Osteoblast (primary cell): Measurements from ENCODE around the gene NCAM2. TPM values are rescaled to one million over a fixed set of nuclear protein-coding genes. Genes with fewer than 3 reads are reported as not detected.

ENCODE experiments used
- DNase-seq: peaks from one replicate; pipeline ENCODE4 v3.0.0; 2011; ENCODE audit warnings: low spot score, mixed read lengths; ENCODE audit not compliant: insufficient read length; ENCODE audit errors: missing footprints
- H2AFZ ChIP-seq: 2 replicates; pipeline ENCODE4 v1.6.0; 2011; ENCODE audit warnings: mild to moderate bottlenecking, low read length
- H3K27ac ChIP-seq: 2 replicates; pipeline ENCODE4 v1.5.1; 2011; ENCODE audit warnings: mild to moderate bottlenecking, low read depth, low read length, moderate library complexity
- H3K27me3 ChIP-seq: 2 replicates; pipeline ENCODE4 v1.6.0; 2012; ENCODE audit warnings: mild to moderate bottlenecking, control low read depth, inconsistent platforms, low read length, moderate library complexity; ENCODE audit not compliant: insufficient read depth
- H3K36me3 ChIP-seq: 2 replicates; pipeline ENCODE4 v1.5.1; 2011; ENCODE audit warnings: mild to moderate bottlenecking, low read length, control low read depth, moderate library complexity; ENCODE audit not compliant: insufficient read depth
- H3K4me1 ChIP-seq: 2 replicates; pipeline ENCODE4 v1.5.1; 2011; ENCODE audit warnings: mild to moderate bottlenecking, low read length, control low read depth, moderate library complexity; ENCODE audit not compliant: insufficient read depth
- H3K4me2 ChIP-seq: 2 replicates; pipeline ENCODE4 v1.6.0; 2011; ENCODE audit warnings: mild to moderate bottlenecking, low read length; ENCODE audit not compliant: insufficient read depth
- H3K4me3 ChIP-seq: fragments of 200-600 bp; sonication (generic); 3 replicates; pipeline ENCODE4 v1.5.1; 2012; ENCODE audit warnings: mild to moderate bottlenecking, low read length, inconsistent platforms; ENCODE audit not compliant: insufficient read depth
- H3K79me2 ChIP-seq: 2 replicates; pipeline ENCODE4 v1.6.0; 2012; ENCODE audit warnings: mild to moderate bottlenecking, low read length, control low read depth, inconsistent platforms; ENCODE audit not compliant: insufficient read depth
- H3K9me3 ChIP-seq: 2 replicates; pipeline ENCODE4 v1.5.1; 2011; ENCODE audit warnings: low read depth, low read length, control low read depth
- H4K20me1 ChIP-seq: 2 replicates; pipeline ENCODE4 v1.6.0; 2012; ENCODE audit warnings: mild to moderate bottlenecking, low read length, control low read depth; ENCODE audit not compliant: insufficient read depth
- CTCF ChIP-seq: IDR thresholded peaks from 2 replicates; pipeline ENCODE4 v1.5.1; 2011; ENCODE audit warnings: mild to moderate bottlenecking, low read depth, low read length, moderate library complexity; ENCODE audit errors: extremely low read depth
- total RNA-seq: library from RNA; depleted of rRNA; stranded (reverse); fragments of >200 nt; gene quantifications from 2 replicates; pipeline ENCODE4 v1.2.3, GENCODE V29; 2012

Gene NCAM2
- total RNA-seq, 1 donor, result 8.0 TPM

GRCh38 chr21:21210552-21210951, 212.3 kb downstream of the NCAM2 start:
- no peak for DNase-seq
- no peaks in the 10 kb centered on the region for H3K79me2 ChIP-seq
- H3K4me3 ChIP-seq, result no peak overlapping the region
- no peak for TF ChIP-seq CTCF
- no peak overlapping the region for H3K4me2 ChIP-seq
- H4K20me1 ChIP-seq, result no peaks in the 10 kb centered on the region
- H3K9me3 ChIP-seq, result no peaks in the 10 kb centered on the region
- no peak overlapping the region for H3K27ac ChIP-seq
- no peaks in the 10 kb centered on the region for H3K4me1 ChIP-seq
- no peaks in the 10 kb centered on the region for H3K36me3 ChIP-seq
- H2AFZ ChIP-seq, result no peak overlapping the region
- H3K27me3 ChIP-seq, result no peaks in the 10 kb centered on the region

- no peaks in the 10 kb centered on the region for H3K79me2 ChIP-seq
- H3K4me3 ChIP-seq, result no peak overlapping the region
- no peaks in the 10 kb centered on the region for H4K20me1 ChIP-seq
- H3K27me3 ChIP-seq, result no peaks in the 10 kb centered on the region
- H3K36me3 ChIP-seq, result no peaks in the 10 kb centered on the region
- no peak overlapping the region for H2AFZ ChIP-seq
- TF ChIP-seq CTCF, result no peak
- DNase-seq, result peak; percentile 62
- H3K9me3 ChIP-seq, result no peaks in the 10 kb centered on the region
- no peak overlapping the region for H3K4me2 ChIP-seq
- no peak overlapping the region for H3K27ac ChIP-seq
- no peaks in the 10 kb centered on the region for H3K4me1 ChIP-seq
These were observed 215.1 kb downstream of the NCAM2 start for GRCh38 chr21:21213297-21213696.

GRCh38 chr21:21216047-21216446, 217.8 kb downstream of the NCAM2 start:
- Histone ChIP-seq H3K4me2 (no peak overlapping the region), H3K27ac (no peak overlapping the region), H3K36me3 (no peaks in the 10 kb centered on the region), H2AFZ (no peak overlapping the region), H3K9me3 (no peaks in the 10 kb centered on the region), H3K27me3 (no peaks in the 10 kb centered on the region), H3K79me2 (no peaks in the 10 kb centered on the region), H3K4me3 (no peak overlapping the region), H3K4me1 (no peaks in the 10 kb centered on the region), H4K20me1 (no peaks in the 10 kb centered on the region)
- TF ChIP-seq CTCF, result no peak
- DNase-seq, result no peak

- Histone ChIP-seq H3K36me3 (no peaks in the 10 kb centered on the region), H3K4me2 (no peak overlapping the region), H3K27ac (no peak overlapping the region), H3K27me3 (no peaks in the 10 kb centered on the region), H2AFZ (no peak overlapping the region), H3K79me2 (no peaks in the 10 kb centered on the region), H3K4me1 (no peaks in the 10 kb centered on the region), H3K9me3 (no peaks in the 10 kb centered on the region), H4K20me1 (no peaks in the 10 kb centered on the region), H3K4me3 (no peak overlapping the region)
- no peak for DNase-seq
- no peak for TF ChIP-seq CTCF
These were observed 228.3 kb downstream of the NCAM2 start for GRCh38 chr21:21226472-21226871.
